Fibroblast of the aortic adventitia (primary cell): ENCODE data around the gene GRPEL1. TPM values are rescaled to one million over a fixed set of nuclear protein-coding genes. Genes with fewer than 3 reads are reported as not detected.

Experiments used
- DNase-seq: peaks from one replicate; pipeline ENCODE4 v3.0.0-alpha.2; 2010; ENCODE audit warnings: low read depth
- H3K4me3 ChIP-seq: 2 replicates; pipeline ENCODE4 v1.5.1; 2011; ENCODE audit warnings: low read depth, mild to moderate bottlenecking, control low read depth, low read length, moderate library complexity
- CTCF ChIP-seq: IDR thresholded peaks from 2 replicates; pipeline ENCODE4 v1.5.1; 2011; ENCODE audit warnings: mild to moderate bottlenecking, low read length, control low read depth, inconsistent platforms; ENCODE audit not compliant: insufficient read depth
- total RNA-seq: library from RNA; depleted of rRNA; stranded (reverse); fragments of >200 nt; gene quantifications from 2 replicates; pipeline ENCODE4 v1.2.3, GENCODE V29; 2012; ENCODE audit warnings: low replicate concordance

The GRPEL1 gene
- total RNA-seq, 1 donor: 16.1 TPM

GRCh38 chr4:7045553-7045952 lies 22.3 kb downstream of the GRPEL1 start:
- DNase-seq: no peak
- no peak for TF ChIP-seq CTCF
- no peak overlapping the region for H3K4me3 ChIP-seq

- TF ChIP-seq CTCF: no peak
- peak; percentile 16 for DNase-seq
- peak overlapping the region; percentile 91 for H3K4me3 ChIP-seq
Observed at GRCh38 chr4:7044137-7044930, 23.5 kb downstream of the GRPEL1 start.

GRCh38 chr4:7043284-7044136 lies 24.4 kb downstream of the GRPEL1 start, which contains the start of gene TADA2B:
Gene TADA2B (plus strand): TSS chr4:7043372. CDS start chr4:7043580, 208 bp downstream.
- TF ChIP-seq CTCF: peak; percentile 35
- peak within 1 kb of the TSS; percentile 91 for H3K4me3 ChIP-seq
- DNase-seq: peak; percentile 37

GRCh38 chr4:7042503-7043283 lies 25.2 kb downstream of the GRPEL1 start:
- peak; percentile 96 for DNase-seq
- peak overlapping the region; percentile 79 for H3K4me3 ChIP-seq
- TF ChIP-seq CTCF: no peak

GRCh38 chr4:7041801-7042502 lies 25.9 kb downstream of the GRPEL1 start:
- no peak for DNase-seq
- peak overlapping the region; percentile 79 for H3K4me3 ChIP-seq
- no peak for TF ChIP-seq CTCF

GRCh38 chr4:7041246-7041645 lies 26.6 kb downstream of the GRPEL1 start:
- TF ChIP-seq CTCF: no peak
- H3K4me3 ChIP-seq: no peak overlapping the region
- no peak for DNase-seq
